ENCODE data around the gene SGIP1. TPM values are rescaled to one million over a fixed set of nuclear protein-coding genes. Genes with fewer than 3 reads are reported as not detected.

Gene SGIP1
- total and polyA plus RNA-seq, 2 of the 8 experiments (the other 6 are each of a cell fraction or from before 2014, with no cell fraction given) = 1.4 to 2.1 TPM

- no peak for TF ChIP-seq RBBP5 (IDR thresholded peaks at IDR 0.05; ENCODE audit: borderline replicate concordance, low read depth, low read length)
- TF ChIP-seq GABPA (IDR thresholded peaks at IDR 0.05; ENCODE audit: borderline replicate concordance, insufficient read depth, low read length) = no peak
- TF ChIP-seq CTBP2 (IDR thresholded peaks at IDR 0.05; ENCODE audit: borderline replicate concordance, insufficient read depth, insufficient read length, low read length) = no peak
- TF ChIP-seq RAD21 (IDR thresholded peaks at IDR 0.05 in 1 of 2, conservative IDR thresholded peaks at IDR 0.05 in 1 of 2; ENCODE audit: low read depth in 2 of 2, low read length in 2 of 2) = no peak
- no peak for TF ChIP-seq TAF7 (optimal IDR thresholded peaks at IDR 0.05; ENCODE audit: borderline replicate concordance, low read depth, low read length)
- no peak for TF ChIP-seq RXRA (IDR thresholded peaks at IDR 0.05; ENCODE audit: insufficient read depth, low read depth, low read length)
- TF ChIP-seq EGR1 (IDR thresholded peaks at IDR 0.05; ENCODE audit: borderline replicate concordance, low read depth, low read length) = no peak
Observed at GRCh38 chr1:66676613-66677298, 142.8 kb downstream of the SGIP1 start (continued).
